PC-9 (cell line): ENCODE measurements around the gene FMR1. TPM values are rescaled to one million over a fixed set of nuclear protein-coding genes. Genes with fewer than 3 reads are reported as not detected.

Experiments used
- BruUV-seq: library from RNA; stranded (reverse); fragments of 400-500 nt; replicated peaks from 2 replicates; lab custom pipeline; 2021; lab: Mats Ljungman, UMichigan
- CTCF ChIA-PET: fragments of 300-600 bp; sonication (Branson Sonifier 250); formaldehyde crosslinking; loops from one replicate; lab custom pipeline; 2022; ENCODE audit warnings: antibody characterized with exemption; lab: Charles Lee
- POLR2A ChIA-PET: fragments of 300-600 bp; sonication (Branson Sonifier 250); formaldehyde crosslinking; loops from one replicate; lab custom pipeline; 2022; ENCODE audit warnings: antibody characterized with exemption; ENCODE audit not compliant: unreplicated experiment; lab: Charles Lee
- DNase-seq, 2 experiments: peaks; one replicate each; pipeline versions ENCODE4 v3.0.0 to v3.0.0-alpha.2; 2015 to 2022; ENCODE audit warnings: mixed read lengths in 1 of 2
- H2AFZ ChIP-seq: fragments of 200-600 bp; sonication (generic); 2 replicates; pipeline ENCODE4 v1.8.1; 2017; ENCODE audit warnings: antibody characterized with exemption
- H3F3A ChIP-seq: fragments of 200-600 bp; sonication (generic); 2 replicates; pipeline ENCODE4 v1.8.1; 2017; ENCODE audit warnings: antibody characterized with exemption, mild to moderate bottlenecking, low read depth; ENCODE audit not compliant: insufficient read depth
- H3K27ac ChIP-seq: fragments of 200-600 bp; sonication (generic); 2 replicates; pipeline ENCODE4 v1.6.1; 2016; ENCODE audit warnings: mixed run types
- H3K27me3 ChIP-seq: fragments of 200-600 bp; sonication (generic); 2 replicates; pipeline ENCODE4 v1.6.1; 2016; ENCODE audit warnings: low read depth, mixed run types; ENCODE audit not compliant: insufficient read depth
- H3K36me3 ChIP-seq: fragments of 200-600 bp; sonication (generic); 2 replicates; pipeline ENCODE4 v1.6.1; 2016; ENCODE audit warnings: low read depth, mixed run types
- H3K4me1 ChIP-seq: fragments of 200-600 bp; sonication (generic); replicated peaks from 2 replicates; pipeline ENCODE4 v1.6.1; 2016; ENCODE audit warnings: mixed run types; ENCODE audit not compliant: insufficient read depth
- H3K4me2 ChIP-seq: fragments of 200-600 bp; sonication (generic); 2 replicates; pipeline ENCODE4 v1.6.1; 2017; ENCODE audit warnings: mixed run types
- H3K4me3 ChIP-seq: fragments of 200-600 bp; sonication (generic); 2 replicates; pipeline ENCODE4 v1.6.1; 2016; ENCODE audit warnings: mixed run types
- H3K79me2 ChIP-seq: fragments of 200-600 bp; sonication (generic); 2 replicates; pipeline ENCODE4 v1.6.1; 2017; ENCODE audit warnings: low read depth, mixed run types
- H3K9me2 ChIP-seq: fragments of 200-600 bp; sonication (generic); 2 replicates; pipeline ENCODE4 v1.8.1; 2017; ENCODE audit warnings: mild to moderate bottlenecking; ENCODE audit not compliant: insufficient read depth
- H3K9me3 ChIP-seq: fragments of 200-600 bp; sonication (generic); 2 replicates; pipeline ENCODE4 v1.8.1; 2016; ENCODE audit warnings: low read depth; ENCODE audit not compliant: insufficient read depth
- H4K20me1 ChIP-seq: fragments of 200-600 bp; sonication (generic); 2 replicates; pipeline ENCODE4 v1.8.1; 2017; ENCODE audit not compliant: insufficient read depth
- CTCF ChIP-seq: fragments of 200-600 bp; sonication (generic); conservative IDR thresholded peaks from 2 replicates; pipeline ENCODE4 v1.6.1; 2017; ENCODE audit warnings: mixed run types, antibody characterized with exemption, mild to moderate bottlenecking, moderate library complexity
- EZH2 ChIP-seq: fragments of 200-600 bp; sonication (generic); IDR thresholded peaks from 2 replicates; pipeline ENCODE4 v1.8.0; 2017; ENCODE audit warnings: antibody characterized with exemption, low read depth
- intact Hi-C: fragments of 100-400 bp; cut with micrococcal nuclease; formaldehyde crosslinking; loops from one replicate; pipeline ENCODE4 v1.10.0; 2022; ENCODE audit not compliant: unreplicated experiment
- total RNA-seq: library from RNA; stranded (reverse); gene quantifications from 2 replicates; pipeline ENCODE4 v1.2.3, GENCODE V29; 2021

FMR1 gene
- total RNA-seq, 1 experiment from 2014 or later, result 99.9 TPM

GRCh38 chrX:147978931-147979330 lies 67.2 kb downstream of the FMR1 start:
- H3K27me3 ChIP-seq, result peaks cover 4% of the 10 kb centered on the region; the same call in 1 of the 2 replicates
- TF ChIP-seq CTCF (no peak), EZH2 (no peak)
- no peak overlapping the region for H3K4me3 ChIP-seq
- no TSS peak for BruUV-seq
- H3K36me3 ChIP-seq, result no peaks in the 10 kb centered on the region
- H2AFZ ChIP-seq, result no peak overlapping the region
- no peaks in the 10 kb centered on the region for H4K20me1 ChIP-seq
- H3K27ac ChIP-seq, result no peak overlapping the region
- H3K4me2 ChIP-seq, result peak overlapping the region; percentile 23
- peaks cover 3% of the 10 kb centered on the region; the same call in 1 of the 2 replicates for H3K9me2 ChIP-seq
- H3K4me1 ChIP-seq, result no peaks in the 10 kb centered on the region; the same call in 1 of the 2 replicates
- ChIA-PET CTCF (interaction anchor here (0.6 kb wide), 2 partner anchors 607 to 1308 kb away, joined by 6 to 11 read pairs; no protein-coding TSS in a partner anchor), POLR2A (interaction anchor here (0.6 kb wide), 1 partner anchor 55 kb away, joined by 5 read pairs; no protein-coding TSS in a partner anchor)
- H3K9me3 ChIP-seq, result no peaks in the 10 kb centered on the region
- intact Hi-C loops, result loop anchor here (2.0 kb wide), 1 partner anchor 30 kb away; no protein-coding TSS in a partner anchor
- no peaks in the 10 kb centered on the region; the same call in 1 of the 2 replicates for H3F3A ChIP-seq
- peak; percentile 25 to 48 for DNase-seq
- H3K79me2 ChIP-seq, result no peaks in the 10 kb centered on the region

- no peak for TF ChIP-seq CTCF
- no peak for TF ChIP-seq EZH2
- Histone ChIP-seq H4K20me1 (no peaks in the 10 kb centered on the region), H3K27ac (no peak within 1 kb of the TSS), H3F3A (no peaks in the 10 kb centered on the region; the same call in 1 of the 2 replicates), H3K4me1 (no peaks in the 10 kb centered on the region; the same call in 1 of the 2 replicates), H3K79me2 (no peaks in the 10 kb centered on the region), H2AFZ (no peak within 1 kb of the TSS), H3K4me3 (no peak within 1 kb of the TSS), H3K9me3 (no peaks in the 10 kb centered on the region), H3K27me3 (no peaks in the 10 kb centered on the region), H3K36me3 (no peaks in the 10 kb centered on the region), H3K9me2 (no peaks in the 10 kb centered on the region; the same call in 1 of the 2 replicates), H3K4me2 (no peak within 1 kb of the TSS)
- ChIA-PET CTCF (no interaction called here), POLR2A (no interaction called here)
- intact Hi-C loops, result no loop called here
- DNase-seq, result no peak
- no TSS peak for BruUV-seq
Measured at GRCh38 chrX:147981038-147981752, 69.5 kb downstream of the FMR1 start, which contains the start of gene FMR1NB. Gene FMR1NB (plus strand): TSS chrX:147981337. CDS start chrX:147981403, 66 bp downstream.

Other genes with a start within 250 kb of the FMR1 start
- gene FMR1NB, start 69.4 kb downstream of the FMR1 start, total RNA-seq, result not detected in 2 replicates